ENCODE measurements around the gene LRFN4. TPM values are rescaled to one million over a fixed set of nuclear protein-coding genes. Genes with fewer than 3 reads are reported as not detected.

LRFN4 gene
- total and polyA plus RNA-seq, 2 of the 8 experiments (the other 6 are each of a cell fraction or from before 2014, with no cell fraction given): 49.8 to 64.3 TPM

DNA sequence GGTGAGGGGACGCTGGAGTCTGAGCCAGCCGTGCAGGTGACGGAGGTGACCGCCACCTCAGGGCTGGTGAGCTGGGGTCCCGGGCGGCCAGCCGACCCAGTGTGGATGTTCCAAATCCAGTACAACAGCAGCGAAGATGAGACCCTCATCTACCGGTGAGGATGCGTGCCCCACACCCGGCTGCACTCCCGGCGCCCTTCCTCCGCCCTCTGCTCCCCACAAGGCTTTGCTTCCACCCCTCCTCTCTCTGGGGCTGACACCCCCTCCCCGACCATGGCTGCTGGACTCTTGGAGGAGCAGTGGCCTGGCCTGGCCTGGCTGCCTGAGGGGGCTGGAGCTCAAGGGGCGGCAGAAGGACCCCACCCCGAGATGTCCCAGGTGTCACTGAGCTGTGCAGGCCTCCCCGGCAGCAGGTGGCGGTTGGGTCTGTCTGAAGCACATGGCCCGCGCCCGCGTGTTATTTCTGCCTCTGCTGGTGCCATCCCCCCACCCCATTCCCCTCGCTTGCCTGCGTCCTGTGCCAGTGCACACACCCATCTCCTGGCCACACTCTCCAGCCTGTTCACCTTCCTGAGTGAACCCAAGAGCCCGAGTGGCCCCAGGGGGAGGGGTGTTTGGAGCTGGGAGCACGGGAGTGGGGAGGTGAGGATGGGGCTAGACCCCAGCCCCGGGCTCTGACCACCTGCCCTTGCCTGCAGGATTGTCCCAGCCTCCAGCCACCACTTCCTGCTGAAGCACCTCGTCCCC is 2.2 kb downstream of the LRFN4 start (continued):
- no peak for TF ChIP-seq CEBPB (IDR thresholded peaks at IDR 0.05; ENCODE audit: low read depth, low read length)
- TF ChIP-seq JUND (IDR thresholded peaks at IDR 0.05; ENCODE audit: low read length): no peak
- no peak for TF ChIP-seq KDM4A (IDR thresholded peaks at IDR 0.05; ENCODE audit: low read depth, low read length, severe bottlenecking)
- TF ChIP-seq CBX8 (IDR thresholded peaks at IDR 0.05; ENCODE audit: borderline replicate concordance, low read depth, low read length): no peak
- no peak for TF ChIP-seq KDM1A (IDR thresholded peaks at IDR 0.05; ENCODE audit: borderline replicate concordance, low read length)
- no peak for TF ChIP-seq ASH2L (IDR thresholded peaks at IDR 0.05; ENCODE audit: low read length)
- TF ChIP-seq SRF (IDR thresholded peaks at IDR 0.05; ENCODE audit: low read depth, low read length): no peak
- TF ChIP-seq SAP30 (IDR thresholded peaks at IDR 0.05; ENCODE audit: insufficient read depth, insufficient replicate concordance, low read length): no peak
- no peak for TF ChIP-seq BRCA1 (IDR thresholded peaks at IDR 0.05; ENCODE audit: low read depth, low read length)

Data from H1 (cell line).